GM12801 (cell line): ENCODE results near the gene ECM2.

Experiments
- CTCF ChIP-seq: IDR thresholded peaks from one replicate; pipeline ENCODE4 v1.5.1; 2011; ENCODE audit warnings: control low read depth; ENCODE audit not compliant: insufficient read length; ENCODE audit errors: extremely low read depth

Gene ECM2

DNA sequence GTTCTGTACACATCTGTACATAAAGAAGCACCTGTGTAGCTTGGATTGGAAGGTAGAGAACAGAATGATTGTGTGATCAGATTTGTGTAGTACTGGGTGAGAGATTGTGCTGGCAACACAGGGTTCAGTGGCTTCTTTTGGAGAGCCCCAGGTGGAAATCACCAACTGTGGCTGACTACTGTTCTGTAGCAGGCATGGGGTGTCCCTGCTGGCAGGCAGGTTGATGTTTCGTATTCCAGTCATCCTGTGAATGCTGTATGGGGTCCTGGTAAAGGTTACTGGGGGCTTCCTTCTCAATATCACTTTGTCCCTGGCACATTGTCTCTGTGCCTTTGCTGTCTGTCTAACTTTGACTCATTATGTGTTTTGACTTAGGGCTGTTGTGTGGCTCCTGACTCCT lies 58.8 kb downstream of the ECM2 start:
- no peak for TF ChIP-seq CTCF

DNA sequence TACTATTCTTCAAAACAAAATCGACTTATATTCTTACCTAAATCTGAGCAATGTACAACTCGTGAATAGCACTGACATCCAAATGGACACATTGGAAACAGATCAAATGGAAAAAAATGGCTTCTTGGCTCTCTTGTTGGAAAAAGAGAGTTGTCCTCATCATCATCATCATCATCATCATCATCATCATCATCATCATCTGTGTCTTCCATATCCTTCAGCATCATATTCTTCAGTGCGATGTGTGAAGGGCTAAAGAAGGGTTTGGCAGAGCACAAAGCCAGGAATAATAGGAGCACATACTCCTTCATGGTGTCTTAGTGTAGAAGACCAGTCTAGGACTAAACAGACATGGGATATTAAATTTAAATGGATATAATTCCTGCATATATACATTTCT lies 61.2 kb downstream of the ECM2 start:
- TF ChIP-seq CTCF = no peak

DNA sequence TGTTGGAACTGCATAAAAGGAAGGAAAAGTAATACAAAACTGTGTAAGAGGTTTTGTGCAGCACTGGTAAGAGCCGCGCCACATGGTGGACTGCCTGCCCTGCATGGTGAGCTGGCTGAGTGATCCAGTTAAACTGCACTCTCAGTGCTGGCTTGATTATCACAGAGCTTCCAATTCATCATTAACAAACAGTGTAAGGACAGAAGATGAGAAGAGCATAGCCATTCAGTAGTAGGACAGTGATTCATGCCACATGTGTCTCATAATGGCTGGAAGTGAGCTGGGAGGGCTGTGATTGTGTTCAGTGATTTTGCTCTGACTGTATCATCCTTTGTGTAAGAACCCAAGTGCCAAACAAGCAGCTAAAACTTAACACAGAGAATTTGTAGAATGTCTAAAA lies 67.6 kb downstream of the ECM2 start:
- TF ChIP-seq CTCF = no peak

DNA sequence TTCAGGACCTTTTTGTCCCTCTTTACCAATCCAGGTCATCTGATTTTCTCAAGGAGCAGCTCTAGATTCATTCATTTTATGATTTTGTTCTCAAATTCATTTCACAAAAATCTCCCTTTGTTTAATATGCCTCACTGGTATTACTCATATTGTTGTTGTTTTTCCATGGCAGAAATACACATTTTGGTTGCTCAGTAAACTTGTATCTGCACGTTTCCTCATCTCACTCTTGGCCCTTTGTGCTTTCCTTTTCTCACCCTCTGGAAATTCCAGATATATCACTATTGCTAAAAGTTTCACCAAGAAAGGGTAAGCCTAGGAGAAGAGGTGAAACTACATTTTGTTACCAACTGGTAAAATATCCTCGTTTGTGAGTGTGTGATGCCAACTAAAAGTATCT lies 68.3 kb downstream of the ECM2 start:
- TF ChIP-seq CTCF = no peak

- TF ChIP-seq CTCF = no peak
Measured at GRCh38 chr9:92467041-92467440, 68.7 kb downstream of the ECM2 start.

DNA sequence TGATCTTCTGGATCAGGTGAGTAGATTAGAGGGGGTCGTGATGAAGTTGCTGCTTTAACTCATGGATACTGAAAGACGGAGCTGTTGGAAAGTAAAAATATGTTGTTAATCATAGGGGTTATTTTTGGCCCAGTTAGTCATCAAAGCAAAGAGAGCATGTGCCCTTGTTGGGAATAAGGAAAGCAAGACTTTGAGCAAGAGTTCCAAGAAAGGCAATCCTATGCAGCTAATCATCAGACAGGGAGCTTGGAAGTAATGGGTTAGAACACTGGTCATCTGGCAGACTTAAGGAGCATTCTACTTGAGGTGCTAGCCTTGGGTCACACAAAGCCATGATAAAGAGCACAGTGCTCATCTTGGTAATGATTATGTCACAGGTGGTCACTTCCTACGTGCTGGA lies 71.8 kb downstream of the ECM2 start:
- TF ChIP-seq CTCF = no peak

DNA sequence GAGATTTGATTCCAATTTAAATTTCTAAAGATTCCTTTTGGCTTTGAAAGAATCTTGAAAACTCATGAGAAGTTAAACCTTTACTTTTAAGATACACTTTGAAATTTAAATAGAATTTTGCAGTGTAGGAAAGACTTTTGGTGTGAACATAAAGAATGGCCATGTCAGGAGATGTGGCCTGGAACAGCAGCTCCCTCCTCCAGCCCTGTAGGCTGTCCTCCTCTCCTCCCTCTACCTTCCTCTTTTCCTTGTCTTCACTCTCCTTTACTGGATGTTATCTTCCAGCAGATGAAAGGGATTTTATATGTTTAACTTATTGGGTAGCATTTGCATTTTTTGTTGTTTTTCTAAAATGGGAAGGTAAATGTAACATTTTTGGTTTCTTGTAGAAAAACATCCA lies 72.4 kb downstream of the ECM2 start:
- TF ChIP-seq CTCF = no peak

GRCh38 chr9:92457576-92457975 lies 78.2 kb downstream of the ECM2 start:
- TF ChIP-seq CTCF = no peak
